HCT116 (cell line): ENCODE measurements around the gene NFE2. TPM values are rescaled to one million over a fixed set of nuclear protein-coding genes. Genes with fewer than 3 reads are reported as not detected.
A peak's percentile ranks its signal among the peaks of the same experiment; 100 is the strongest.

Source experiments
- ATAC-seq: fragments of 200-7000 bp; cut with Tn5 transposase; 2 replicates; pipeline ENCODE4 v1.9.1; 2020; ENCODE audit warnings: mild to moderate bottlenecking, moderate library complexity
- BruUV-seq: library from RNA; stranded (reverse); fragments of 400-500 nt; replicated peaks from 2 replicates; lab custom pipeline; 2021; lab: Mats Ljungman, UMichigan
- CTCF ChIA-PET: fragments of 300-600 bp; sonication (Branson Sonifier 250); formaldehyde crosslinking; loops from one replicate; lab custom pipeline; 2021; ENCODE audit warnings: antibody characterized with exemption; lab: Charles Lee
- POLR2A ChIA-PET: fragments of 300-600, 350-600 bp; sonication (Branson Sonifier 250); formaldehyde crosslinking; loops from one replicate; lab custom pipeline; 2021; ENCODE audit warnings: antibody characterized with exemption; lab: Charles Lee
- RAD21 ChIA-PET, 2 experiments: fragments of 300-600 bp; sonication (Branson Sonifier 250); formaldehyde crosslinking; loops; one replicate each; lab custom pipeline; 2023; ENCODE audit warnings: low total read pairs in 2 of 2; ENCODE audit not compliant: uncharacterized antibody in 2 of 2, unreplicated experiment in 2 of 2, low non-redundant PET in 1 of 2; lab: Charles Lee
- DNase-seq: peaks from one replicate; pipeline ENCODE4 v3.0.0-alpha.2; 2010; ENCODE audit warnings: low read depth, low spot score
- H2AFZ ChIP-seq: fragments of 200-600 bp; shearing (Covaris generic), sonication (generic); 2 replicates; pipeline ENCODE4 v1.6.1; 2017; ENCODE audit warnings: low read depth, mixed run types, mixed read lengths, antibody characterized with exemption, low read length; ENCODE audit not compliant: poor library complexity, severe bottlenecking
- H3K27ac ChIP-seq: 2 replicates; pipeline ENCODE4 v1.5.1; 2012; ENCODE audit warnings: low read depth, low read length
- H3K27me3 ChIP-seq: fragments of 200-600 bp; sonication (generic); 2 replicates; pipeline ENCODE4 v1.6.1; 2016; ENCODE audit warnings: mixed run types, low read length, mixed read lengths; ENCODE audit not compliant: insufficient read depth
- H3K36me3 ChIP-seq, 2 experiments: fragments of 200-500 bp in 1 of 2; fragments of 200-600 bp in 1 of 2; sonication (Bioruptor generic) in 1 of 2; sonication (generic) in 1 of 2; 2 replicates each; pipeline versions ENCODE4 v1.5.1 to v1.6.1; 2014 to 2016; ENCODE audit warnings: low read length in 2 of 2, inconsistent platforms in 1 of 2, mixed read lengths in 1 of 2, mixed run types in 1 of 2; ENCODE audit not compliant: insufficient read depth in 2 of 2, control insufficient read depth in 1 of 2
- H3K4me1 ChIP-seq, 2 experiments: fragments of 200-600 bp in 1 of 2; sonication (generic) in 1 of 2; 2 replicates each; pipeline versions ENCODE4 v1.5.1 to v1.6.1; 2012 to 2017; ENCODE audit warnings: low read length in 2 of 2, inconsistent platforms in 1 of 2, mild to moderate bottlenecking in 1 of 2, mixed read lengths in 1 of 2, mixed run types in 1 of 2, moderate library complexity in 1 of 2; ENCODE audit not compliant: insufficient read depth in 2 of 2, control insufficient read depth in 1 of 2
- H3K4me2 ChIP-seq: fragments of 200-600 bp; sonication (generic); 2 replicates; pipeline ENCODE4 v1.6.1; 2017; ENCODE audit warnings: mixed run types, low read length, mixed read lengths
- H3K4me3 ChIP-seq, 2 experiments: fragments of 200-600 bp in 1 of 2; sonication (generic) in 1 of 2; replicated peaks in 1 of 2; 2 replicates each; pipeline ENCODE4 v1.5.1; 2011 to 2016; ENCODE audit warnings: low read length in 2 of 2, control low read depth in 1 of 2, low read depth in 1 of 2, mild to moderate bottlenecking in 1 of 2, mixed read lengths in 1 of 2, mixed run types in 1 of 2
- H3K79me2 ChIP-seq: fragments of 200-600 bp; sonication (generic); 2 replicates; pipeline ENCODE4 v1.6.1; 2017; ENCODE audit warnings: mild to moderate bottlenecking, mixed run types, low read length, moderate library complexity, mixed read lengths; ENCODE audit not compliant: insufficient read depth
- H3K9ac ChIP-seq: fragments of 200-600 bp; sonication (generic); 2 replicates; pipeline ENCODE4 v1.6.1; 2016; ENCODE audit warnings: low read length, mixed read lengths
- H3K9me2 ChIP-seq: fragments of 200-600 bp; sonication (generic), shearing (Covaris generic); 2 replicates; pipeline ENCODE4 v1.6.1; 2017; ENCODE audit warnings: mixed run types, mild to moderate bottlenecking, moderate library complexity; ENCODE audit not compliant: insufficient read depth
- H3K9me3 ChIP-seq, 2 experiments: fragments of 200-500 bp in 1 of 2; fragments of 200-600 bp in 1 of 2; sonication (Bioruptor generic) in 1 of 2; sonication (generic) in 1 of 2; 2 replicates each; pipeline ENCODE4 v1.6.1; 2014 to 2017; ENCODE audit warnings: low read length in 2 of 2, mixed read lengths in 2 of 2, inconsistent platforms in 1 of 2, low read depth in 1 of 2, mild to moderate bottlenecking in 1 of 2, mixed run types in 1 of 2, moderate library complexity in 1 of 2; ENCODE audit not compliant: control insufficient read depth in 1 of 2, insufficient read depth in 1 of 2
- H4K20me1 ChIP-seq: fragments of 200-600 bp; sonication (generic), shearing (Covaris generic); 2 replicates; pipeline ENCODE4 v1.6.1; 2017; ENCODE audit warnings: mixed run types, mild to moderate bottlenecking, moderate library complexity; ENCODE audit not compliant: insufficient read depth
- ATF3 ChIP-seq: IDR thresholded peaks from 2 replicates; pipeline ENCODE4 v1.6.1; 2012
- CBX3 ChIP-seq: IDR thresholded peaks from 2 replicates; pipeline ENCODE4 v1.6.1; 2012; ENCODE audit warnings: low read depth
- FOSL1 ChIP-seq: IDR thresholded peaks from 2 replicates; pipeline ENCODE4 v1.6.1; 2012; ENCODE audit warnings: low read depth
- MAX ChIP-seq: IDR thresholded peaks from 2 replicates; pipeline ENCODE4 v1.6.1; 2012
- POLR2A ChIP-seq: IDR thresholded peaks from 2 replicates; pipeline ENCODE4 v1.7.0; 2011; ENCODE audit warnings: borderline replicate concordance; ENCODE audit not compliant: insufficient read depth, insufficient read length; ENCODE audit errors: extremely low read depth
- POLR2AphosphoS5 ChIP-seq: IDR thresholded peaks from 2 replicates; pipeline ENCODE4 v1.6.1; 2011; ENCODE audit warnings: mild to moderate bottlenecking, low read depth, low read length, moderate library complexity
- SIN3A ChIP-seq: IDR thresholded peaks from 2 replicates; pipeline ENCODE4 v1.6.1; 2012; ENCODE audit warnings: low read depth
- SP1 ChIP-seq: IDR thresholded peaks from 2 replicates; pipeline ENCODE4 v1.6.1; 2012; ENCODE audit warnings: low read depth
- TCF7L2 ChIP-seq: IDR thresholded peaks from 2 replicates; pipeline ENCODE4 v1.7.0; 2011; ENCODE audit warnings: borderline replicate concordance, inconsistent platforms; ENCODE audit not compliant: insufficient read depth, insufficient read length; ENCODE audit errors: extremely low read depth
- ZBTB33 ChIP-seq: IDR thresholded peaks from 2 replicates; pipeline ENCODE4 v1.6.1; 2011; ENCODE audit warnings: mild to moderate bottlenecking, low read length, moderate library complexity; ENCODE audit not compliant: insufficient replicate concordance; ENCODE audit errors: extremely low read depth
- ZFX ChIP-seq: fragments of 450-650 bp; IDR thresholded peaks from 2 replicates; pipeline ENCODE4 v1.6.1; 2017
- intact Hi-C: fragments of 100-400 bp; cut with micrococcal nuclease; formaldehyde crosslinking; loops from 2 replicates; pipeline ENCODE4 v1.10.0; 2022
- total RNA-seq: library from RNA; stranded (reverse); gene quantifications from one replicate; pipeline ENCODE4 v1.2.1, GENCODE V29; 2021; ENCODE audit not compliant: unreplicated experiment

The NFE2 gene
- total RNA-seq, 1 experiment from 2014 or later, result 1.3 TPM

GRCh38 chr12:54303640-54304039, 2.8 kb upstream of the NFE2 start:
- BruUV-seq, result no TSS peak
- TF ChIP-seq SIN3A (no peak), TCF7L2 (no peak), CBX3 (no peak), SP1 (no peak), ATF3 (no peak)
- TF ChIP-seq, all 23 proteins: peak for 0
- Histone ChIP-seq H2AFZ (no peak overlapping the region), H3K27ac (no peak overlapping the region), H4K20me1 (no peaks in the 10 kb centered on the region), H3K4me1 (peaks cover 44 to 48% of the 10 kb centered on the region in 2 experiments), H3K79me2 (no peaks in the 10 kb centered on the region), H3K27me3 (peaks cover 12% of the 10 kb centered on the region; the same call in 1 of the 2 replicates), H3K4me2 (no peak overlapping the region), H3K9ac (no peak overlapping the region), H3K36me3 (no peaks in the 10 kb centered on the region), H3K9me3 (no peaks in the 10 kb centered on the region), H3K9me2 (no peaks in the 10 kb centered on the region), H3K4me3 (no peak overlapping the region)
- DNase-seq, result no peak
- ChIA-PET RAD21 (no interaction called here), CTCF (no interaction called here), POLR2A (no interaction called here)
- no peak for ATAC-seq
- intact Hi-C loops, result no loop called here

GRCh38 chr12:54301428-54302048, 723 bp upstream of the NFE2 start:
- Histone ChIP-seq H3K79me2 (no peaks in the 10 kb centered on the region), H3K9me2 (no peaks in the 10 kb centered on the region), H2AFZ (peak overlapping the region; percentile 94), H3K4me1 (peaks cover 32 to 37% of the 10 kb centered on the region in 2 experiments), H3K4me3 (peak overlapping the region in 1 of 2 experiments; percentile 55; a peak in 2 of 4 replicates), H3K4me2 (peak overlapping the region; percentile 87), H3K27me3 (peaks cover 12% of the 10 kb centered on the region; the same call in 1 of the 2 replicates), H3K36me3 (no peaks in the 10 kb centered on the region), H3K9me3 (no peaks in the 10 kb centered on the region), H3K9ac (peak overlapping the region; percentile 56; the same call in 1 of the 2 replicates), H4K20me1 (no peaks in the 10 kb centered on the region), H3K27ac (peak overlapping the region; percentile 39; the same call in 1 of the 2 replicates)
- ChIA-PET CTCF (interaction anchor here (0.8 to 3.2 kb wide), 4 partner anchors 9 to 36 kb away, joined by 3 to 20 read pairs (median 4); partner anchors contain the start of gene COPZ1), POLR2A (interaction anchor here (1.2 to 2.2 kb wide), 3 partner anchors 22 to 113 kb away, joined by 3 to 10 read pairs (median 7); partner anchors contain the start of genes CBX5, COPZ1, HNRNPA1 and SMUG1), RAD21 (interaction anchor here in 1 of 2 experiments (0.6 kb wide), 1 partner anchor 23 kb away, joined by 3 read pairs; no protein-coding TSS in a partner anchor)
- intact Hi-C loops, result no loop called here
- BruUV-seq, result no TSS peak
- ATAC-seq (no peak), DNase-seq (no peak)
- peak; percentile 52 for TF ChIP-seq TCF7L2
- TF ChIP-seq POLR2A, result no peak
- no peak for TF ChIP-seq POLR2AphosphoS5
- no peak for TF ChIP-seq FOSL1
- no peak for TF ChIP-seq ZFX
- TF ChIP-seq MAX, result no peak
- TF ChIP-seq ZBTB33, result no peak
